ENCODE data around the gene ZNF668.
A peak's percentile ranks its signal among the peaks of the same experiment; 100 is the strongest.

Gene ZNF668

GRCh38 chr16:31081428-31082351 lies 7.7 kb upstream of the ZNF668 start:
- DNase-seq: no peak

- no peak for DNase-seq
Observed at GRCh38 chr16:31080756-31081419, 6.8 kb upstream of the ZNF668 start.

GRCh38 chr16:31080035-31080629 lies 6.1 kb upstream of the ZNF668 start:
- DNase-seq: no peak

- no peak for DNase-seq
Observed at GRCh38 chr16:31079342-31079944, 5.4 kb upstream of the ZNF668 start.

- DNase-seq: no peak
Observed at GRCh38 chr16:31078597-31079341, 4.7 kb upstream of the ZNF668 start.

- no peak for DNase-seq
Observed at GRCh38 chr16:31077592-31078396, 3.8 kb upstream of the ZNF668 start.

- no peak for DNase-seq
Observed at GRCh38 chr16:31077024-31077423, 3.0 kb upstream of the ZNF668 start.

- DNase-seq: no peak
Observed at GRCh38 chr16:31076319-31076718, 2.3 kb upstream of the ZNF668 start.

- DNase-seq: no peak
Observed at GRCh38 chr16:31074814-31075183, 759 bp upstream of the ZNF668 start.

GRCh38 chr16:31073142-31073969 lies 684 bp downstream of the ZNF668 start:
- peak; percentile 77 for DNase-seq

GRCh38 chr16:31072540-31073141 lies 1.4 kb downstream of the ZNF668 start:
- DNase-seq: peak; percentile 38

- peak; percentile 4 for DNase-seq
Observed at GRCh38 chr16:31071861-31072260, 2.2 kb downstream of the ZNF668 start.

GRCh38 chr16:31067342-31067741 lies 6.7 kb downstream of the ZNF668 start:
- DNase-seq: no peak

GRCh38 chr16:31064882-31065461 lies 9.1 kb downstream of the ZNF668 start:
- peak; percentile 35 for DNase-seq

GRCh38 chr16:31063843-31064611 lies 10.0 kb downstream of the ZNF668 start:
- no peak for DNase-seq

- no peak for DNase-seq
Observed at GRCh38 chr16:31063495-31063842, 10.6 kb downstream of the ZNF668 start.

GRCh38 chr16:31061813-31062440 lies 12.1 kb downstream of the ZNF668 start:
- no peak for DNase-seq

- no peak for DNase-seq
Observed at GRCh38 chr16:31061126-31061812, 12.8 kb downstream of the ZNF668 start.
